Measurements from ENCODE around the gene MYH7B. TPM values are rescaled to one million over a fixed set of nuclear protein-coding genes. Genes with fewer than 3 reads are reported as not detected.

MYH7B gene
- not detected in 2 replicates for total RNA-seq

DNA sequence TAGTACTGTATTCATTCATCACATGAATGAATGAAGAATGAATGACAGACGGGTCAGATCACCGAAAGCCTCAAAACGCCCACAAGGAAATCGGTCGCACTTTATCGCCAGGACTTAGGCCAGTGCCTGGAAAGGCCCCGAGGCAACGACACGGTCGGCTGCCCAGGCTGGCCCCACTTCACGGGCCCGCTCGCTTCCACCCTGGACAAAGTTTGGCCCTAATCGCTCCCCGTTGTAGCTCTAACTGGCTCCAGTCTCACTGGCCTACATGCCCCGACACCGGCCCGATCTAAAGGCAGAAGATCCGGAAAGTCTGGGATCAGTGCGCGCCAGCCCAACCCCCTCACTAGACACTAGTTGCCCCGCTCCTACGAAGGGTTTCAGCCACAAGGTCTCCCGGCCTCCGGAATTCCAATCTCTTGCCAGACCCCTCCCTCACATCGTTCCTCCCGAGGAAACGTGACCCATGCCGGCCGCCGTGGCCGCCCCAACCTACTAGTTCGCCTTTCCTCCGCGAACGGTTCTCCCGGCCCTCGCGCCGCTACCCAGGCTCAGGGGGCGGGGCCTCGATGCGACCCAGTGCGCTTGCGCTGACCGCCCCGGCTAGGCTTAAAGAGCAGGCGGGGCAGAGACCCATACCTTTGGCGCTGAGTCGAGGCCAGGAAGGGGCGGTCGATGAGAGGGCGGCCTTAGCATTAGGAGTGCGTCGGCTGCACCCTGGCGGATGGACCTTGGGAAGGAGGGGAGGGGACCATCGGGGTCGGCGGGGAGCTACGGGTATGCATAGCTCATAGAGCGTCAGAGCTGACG is at the start of gene MYH7B, which contains the start of gene GSS:
Gene MYH7B, plus strand, starts transcription at position 638 of the 810 bp plus-strand sequence. CDS start 22,138 bp downstream, outside the sequence.
Gene GSS, minus strand, starts transcription at position 576 of the 810 bp plus-strand sequence. CDS start 3,954 bp downstream, outside the sequence.

Other genes with a start within 250 kb of the MYH7B start
- 13.0 and 15.9 TPM in 2 replicates for gene NCOA6, start 130.2 kb upstream of the MYH7B start, total RNA-seq
- gene GGT7, start 83.0 kb upstream of the MYH7B start, total RNA-seq: 19.7 and 21.8 TPM in 2 replicates
- gene ACSS2, start 79.3 kb upstream of the MYH7B start, total RNA-seq: 38.8 and 46.5 TPM in 2 replicates
- gene GSS, start 62 bp upstream of the MYH7B start, total RNA-seq: 38.3 and 38.8 TPM in 2 replicates
- gene TRPC4AP, start 136.9 kb downstream of the MYH7B start, total RNA-seq: 81.1 and 81.9 TPM in 2 replicates
- gene EDEM2, start 191.5 kb downstream of the MYH7B start, total RNA-seq: 31.6 and 32.9 TPM in 2 replicates
- gene PROCR, start 216.2 kb downstream of the MYH7B start, total RNA-seq: 16.8 and 39.7 TPM in 2 replicates

Data from cardiac ventricle fibroblast (primary cell).